Upper lobe of left lung (tissue), 4 donors: ENCODE results near the gene CDHR1.

ENCODE experiments used
- CTCF ChIP-seq, 6 experiments: fragments of 450-650 bp in 4 of 6; fragments of 200-600 bp in 2 of 6; sonication (generic) in 2 of 6; IDR thresholded peaks; one replicate each; pipeline ENCODE4 v1.5.1; 2016 to 2019; ENCODE audit warnings: antibody characterized with exemption in 6 of 6
- EP300 ChIP-seq, 4 donors: sonication (generic); formaldehyde crosslinking; IDR thresholded peaks; one replicate each; pipeline ENCODE4 v1.5.1; 2017; ENCODE audit warnings: antibody characterized with exemption in 4 of 4, control low read depth in 2 of 4
- POLR2A ChIP-seq, 4 donors: fragments of 450-650 bp; IDR thresholded peaks; one replicate each; pipeline ENCODE4 v1.5.1; 2016 to 2017; ENCODE audit warnings: antibody characterized with exemption in 4 of 4, mild to moderate bottlenecking in 2 of 4
- POLR2AphosphoS5 ChIP-seq, 2 donors: sonication (generic); formaldehyde crosslinking; IDR thresholded peaks; one replicate each; pipeline ENCODE4 v1.5.1; 2017; ENCODE audit warnings: antibody characterized with exemption in 2 of 2

GRCh38 chr10:84211566-84211965, 17.2 kb downstream of the CDHR1 start:
- TF ChIP-seq CTCF (IDR thresholded peaks at IDR 0.05) (no peak), EP300 (IDR thresholded peaks at IDR 0.05) (no peak), POLR2A (IDR thresholded peaks at IDR 0.05) (no peak), POLR2AphosphoS5 (IDR thresholded peaks at IDR 0.05) (no peak)
